ENCODE measurements around the gene ZNF579.
"Not testable (repeated sequence)": the region's sequence is repeated elsewhere in the genome, so short reads cannot be mapped to it uniquely, and the experiment has no call there.

The ZNF579 gene

DNA sequence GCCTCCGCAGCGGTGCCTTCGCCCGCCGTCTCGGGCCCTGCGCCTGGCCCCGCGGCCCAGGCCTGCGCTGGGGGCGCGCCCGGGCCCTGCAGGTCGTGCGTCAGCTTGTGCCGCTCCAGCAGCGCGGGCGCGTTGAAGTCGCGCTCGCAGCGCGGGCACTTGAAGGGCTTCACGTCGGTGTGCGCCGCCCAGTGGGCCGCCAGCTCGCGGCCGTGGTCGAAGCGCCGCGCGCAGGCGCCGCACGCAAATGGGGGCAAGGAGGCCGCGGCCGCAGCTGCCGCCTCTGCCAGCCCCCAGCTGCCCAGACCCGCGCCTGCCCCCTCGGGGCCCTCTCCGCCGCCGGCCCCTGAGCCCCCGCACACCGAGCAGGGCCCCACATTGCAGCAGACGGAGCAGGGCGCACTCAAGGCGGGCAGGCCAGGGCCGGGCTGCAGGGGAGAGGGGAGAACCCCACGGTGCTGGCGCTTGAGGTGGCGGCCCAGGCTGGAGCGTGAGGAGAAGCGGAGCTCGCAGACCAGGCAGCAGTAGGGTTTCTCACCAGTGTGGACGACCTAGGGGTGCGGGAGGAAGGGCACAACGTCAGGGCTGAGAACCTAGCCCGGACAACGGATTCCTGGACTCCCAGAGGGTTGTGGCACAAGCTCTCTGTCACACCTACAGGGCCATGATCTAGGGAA lies 12.6 kb upstream of the ZNF579 start:
- DNase-seq (ENCODE audit: low read depth), result no peak

GRCh38 chr19:55592391-55593090 lies 11.9 kb upstream of the ZNF579 start:
- DNase-seq (ENCODE audit: low read depth), result no peak

- no peak for DNase-seq (ENCODE audit: low read depth)
Measured at GRCh38 chr19:55591555-55591954, 10.9 kb upstream of the ZNF579 start.

DNA sequence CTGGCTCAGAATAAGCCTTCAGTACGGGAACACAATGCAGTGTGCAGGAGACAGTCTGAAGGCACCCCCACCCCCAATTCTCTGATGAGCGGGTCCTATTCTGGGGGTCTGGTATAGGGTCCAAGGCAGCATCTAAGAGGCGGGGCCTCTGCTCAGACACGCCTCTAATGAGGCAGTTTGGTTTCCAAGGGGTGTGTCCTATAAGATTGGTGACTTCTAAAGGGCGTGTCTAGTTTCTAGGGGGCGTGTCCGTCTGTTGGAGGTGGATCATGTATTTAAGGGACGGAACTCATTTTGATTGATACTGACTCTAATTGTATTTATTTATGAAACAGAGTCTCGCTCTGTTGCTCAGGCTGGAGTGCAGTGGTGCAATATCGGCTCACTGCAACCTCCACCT lies 10.0 kb upstream of the ZNF579 start:
- no peak for DNase-seq (ENCODE audit: low read depth)

GRCh38 chr19:55590109-55590508 lies 9.5 kb upstream of the ZNF579 start:
- DNase-seq (ENCODE audit: low read depth), result no peak

DNA sequence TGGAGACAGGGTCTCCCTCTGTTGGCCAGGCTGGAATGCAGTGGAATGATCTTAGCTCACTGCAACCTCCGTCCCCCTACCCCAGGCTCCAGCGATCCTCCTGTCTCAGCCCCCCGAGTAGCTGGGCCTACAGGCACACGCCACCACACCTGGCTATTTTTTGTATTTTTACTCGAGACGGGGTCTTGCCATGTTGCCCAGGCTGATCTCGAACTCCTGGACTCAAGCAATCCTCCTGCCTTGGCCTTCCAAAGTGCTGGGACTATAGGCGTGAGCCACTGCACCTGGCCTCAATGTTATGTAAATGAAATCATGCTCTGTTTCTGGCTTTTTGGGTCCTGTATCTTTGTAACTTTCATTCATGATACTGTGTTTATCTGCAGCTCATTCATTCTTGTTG lies 8.1 kb upstream of the ZNF579 start:
- DNase-seq (ENCODE audit: low read depth), result no peak

DNA sequence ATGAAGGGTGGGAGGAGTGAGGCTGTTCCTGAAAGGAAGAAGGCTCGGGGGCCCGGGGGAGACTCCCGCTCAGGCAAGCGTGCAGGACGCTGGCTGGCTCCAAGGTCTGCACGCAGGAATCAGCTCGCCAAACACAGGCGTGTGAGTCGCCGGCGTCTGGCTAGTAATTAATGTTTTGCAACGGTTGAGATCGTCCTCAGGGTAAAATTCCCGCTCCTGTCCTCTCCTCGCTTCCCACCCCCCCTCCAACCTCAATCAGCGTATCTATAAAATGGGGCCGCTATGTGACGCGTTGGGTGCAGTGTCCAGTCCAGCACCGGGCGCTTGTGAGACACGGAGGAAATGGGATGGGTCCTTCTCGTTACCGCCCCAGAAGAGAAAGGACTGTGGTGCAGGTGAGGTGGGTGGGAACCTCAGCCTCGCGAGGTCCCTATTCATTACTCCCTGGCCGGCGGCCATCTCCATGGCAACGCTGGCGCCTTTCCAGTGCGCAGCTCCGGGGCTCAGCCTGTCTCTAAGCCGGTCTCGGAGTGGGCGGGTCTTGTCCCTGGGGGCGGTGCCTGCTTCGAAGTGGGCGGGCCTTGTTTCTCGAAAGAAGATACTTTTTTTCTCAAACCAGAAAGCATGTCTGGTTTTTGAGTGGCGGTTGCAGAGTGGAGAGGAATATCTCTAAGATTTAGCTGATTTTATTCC lies 6.5 kb upstream of the ZNF579 start:
- DNase-seq (ENCODE audit: low read depth), result peak; percentile 89

- DNase-seq (ENCODE audit: low read depth), result peak; percentile 42
Measured at GRCh38 chr19:55585658-55586339, 5.2 kb upstream of the ZNF579 start.

- no peak for DNase-seq (ENCODE audit: low read depth)
Measured at GRCh38 chr19:55584871-55585270, 4.2 kb upstream of the ZNF579 start.

- DNase-seq (ENCODE audit: low read depth), result not testable (repeated sequence)
Measured at GRCh38 chr19:55583897-55584296, 3.2 kb upstream of the ZNF579 start.

DNA sequence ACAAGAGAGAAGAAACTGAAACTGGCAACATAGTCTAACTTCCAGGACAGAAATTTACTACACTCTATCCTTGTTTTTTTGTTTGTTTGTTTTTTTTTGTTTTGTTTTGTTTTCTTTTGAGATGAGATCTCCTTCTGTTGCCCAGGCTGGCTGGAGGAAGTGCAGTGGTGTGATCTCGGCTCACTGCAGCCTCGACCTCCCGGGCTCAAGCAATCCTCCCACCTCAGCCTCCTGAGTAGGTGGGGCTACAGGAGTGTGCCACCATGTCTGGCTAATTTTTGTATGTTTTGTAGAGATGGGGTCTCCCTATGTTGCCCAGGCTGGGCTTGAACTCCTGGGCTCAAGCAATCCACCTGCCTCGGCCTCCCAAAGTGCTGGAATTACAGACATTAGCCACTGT lies 1.6 kb upstream of the ZNF579 start:
- DNase-seq (ENCODE audit: low read depth), result not testable (repeated sequence)

DNA sequence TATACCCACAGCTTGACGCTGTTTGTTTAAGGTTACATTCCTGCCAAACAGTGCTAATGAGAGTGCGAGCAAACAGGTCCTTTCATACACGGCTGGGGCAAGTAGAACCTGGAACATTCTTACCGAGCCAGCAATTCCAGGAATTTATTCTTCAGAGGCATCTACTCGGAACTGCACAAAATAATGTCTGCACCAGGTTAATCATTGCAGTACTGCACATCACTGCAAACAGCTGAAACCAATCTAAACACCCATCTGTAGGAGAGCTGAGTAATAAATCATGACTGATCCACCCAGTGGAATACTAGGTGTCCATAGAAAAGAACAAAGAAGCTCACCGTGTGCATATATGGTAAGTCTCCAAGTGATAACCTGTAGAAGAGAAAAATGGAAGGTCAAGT lies 1.2 kb upstream of the ZNF579 start:
- no peak for DNase-seq (ENCODE audit: low read depth)

DNA sequence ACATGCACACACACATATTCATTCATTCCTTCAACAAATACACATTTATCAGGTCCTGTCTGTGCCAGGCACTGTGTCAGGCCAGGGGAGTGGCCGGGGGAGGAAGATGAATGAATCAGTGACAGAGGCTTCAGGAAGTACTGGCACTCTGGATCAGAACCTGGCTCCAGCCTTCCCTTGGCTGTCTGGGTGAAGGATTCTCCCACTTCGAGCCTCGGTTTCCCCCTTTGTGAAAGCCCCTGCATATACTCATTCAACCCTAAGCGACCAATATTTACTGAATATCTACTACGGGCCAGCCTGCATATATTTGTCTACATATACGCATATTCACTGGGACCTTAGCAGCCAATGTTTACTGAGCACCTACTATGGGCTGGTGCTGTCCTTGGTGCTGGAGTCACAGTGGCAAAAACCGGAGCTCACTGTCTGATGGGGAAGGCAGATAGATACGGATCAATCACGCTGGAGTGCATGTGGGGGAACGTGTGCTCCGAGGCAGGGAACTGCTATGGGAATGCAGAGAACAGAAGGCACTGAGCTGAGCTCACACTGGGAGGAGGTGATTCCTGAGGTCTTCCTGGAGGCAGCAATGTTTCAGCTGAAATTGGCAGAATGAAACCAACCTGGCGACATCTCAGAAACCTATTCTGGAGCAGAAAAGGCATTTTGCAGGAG lies 636 bp upstream of the ZNF579 start:
- no peak for DNase-seq (ENCODE audit: low read depth)

- DNase-seq (ENCODE audit: low read depth), result no peak
Measured at GRCh38 chr19:55579766-55580621, 654 bp downstream of the ZNF579 start.

- DNase-seq (ENCODE audit: low read depth), result no peak
Measured at GRCh38 chr19:55578761-55579747, 1.6 kb downstream of the ZNF579 start.

DNA sequence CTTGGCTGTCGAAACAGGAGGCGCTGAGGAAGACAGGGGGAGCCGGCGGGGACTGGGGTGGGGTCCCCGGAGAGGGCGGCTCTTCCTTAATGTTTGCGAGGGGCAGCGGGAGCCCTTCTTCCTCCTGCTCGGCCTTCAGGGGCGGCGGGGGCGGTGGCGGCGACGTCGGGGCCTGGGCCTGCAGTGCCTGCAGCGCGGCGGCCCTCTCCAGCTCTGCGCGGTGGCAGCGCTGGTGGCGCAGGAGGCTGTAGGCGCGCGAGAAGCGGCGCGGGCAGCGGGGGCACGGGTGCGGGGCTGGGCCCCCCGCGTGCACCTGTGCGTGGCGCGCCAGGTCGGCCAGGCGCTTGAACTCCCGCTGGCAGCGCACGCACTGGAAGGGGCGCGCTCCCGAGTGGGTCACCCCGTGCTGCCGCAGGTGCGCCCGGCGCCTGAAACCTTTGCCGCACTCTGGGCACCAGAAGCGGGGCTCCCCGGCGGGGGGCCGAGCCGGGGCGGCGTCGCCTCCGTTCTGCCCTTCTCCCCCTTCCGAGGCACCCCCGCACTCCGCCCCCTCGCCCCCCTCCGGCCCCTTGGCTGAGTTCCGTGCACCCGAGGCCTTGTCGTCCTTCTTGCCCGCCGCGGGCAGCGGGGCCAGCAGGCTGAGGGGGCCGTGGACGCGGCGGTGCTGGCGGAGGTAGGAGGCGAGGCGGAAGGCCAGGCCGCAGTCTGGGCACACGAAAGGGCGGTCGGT lies 2.5 kb downstream of the ZNF579 start:
- no peak for DNase-seq (ENCODE audit: low read depth)

- no peak for DNase-seq (ENCODE audit: low read depth)
Measured at GRCh38 chr19:55576746-55577145, 3.9 kb downstream of the ZNF579 start.

- not testable (repeated sequence) for DNase-seq (ENCODE audit: low read depth)
Measured at GRCh38 chr19:55573929-55574328, 6.7 kb downstream of the ZNF579 start.

DNA sequence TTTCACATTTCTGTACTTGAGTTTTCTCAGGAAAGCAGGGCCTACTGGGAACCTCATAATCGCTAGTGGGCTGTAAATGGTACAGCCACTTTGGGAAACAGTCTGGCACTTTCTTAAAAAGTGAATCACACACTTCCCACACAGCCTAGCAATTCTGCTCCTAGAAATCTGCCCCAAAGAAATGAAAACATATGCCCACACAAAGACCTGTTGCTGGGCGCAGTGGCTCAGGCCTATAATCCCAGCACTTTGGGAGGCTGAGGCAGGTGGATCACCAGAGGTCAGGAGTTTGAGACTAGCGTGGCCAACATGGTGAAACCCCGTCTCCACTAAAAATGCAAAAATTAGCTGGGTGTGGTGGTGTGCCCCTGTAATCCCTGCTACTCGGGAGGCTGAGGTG lies 11.2 kb downstream of the ZNF579 start:
- DNase-seq (ENCODE audit: low read depth), result not testable (repeated sequence)

Measured in stimulated activated CD8-positive, alpha-beta memory T cell treated with anti-CD3 and anti-CD28 coated beads, Interleukin-4, amount 100 ng/mL, for 24 hours (primary cell).